Effector CD4-positive, alpha-beta T cell (primary cell): ENCODE measurements around the gene S100PBP.
"Not testable (repeated sequence)": the region's sequence is repeated elsewhere in the genome, so short reads cannot be mapped to it uniquely, and the experiment has no call there.

Source experiments
- DNase-seq: peaks from one replicate; pipeline ENCODE4 v3.0.0-alpha.2; 2020

The S100PBP gene

GRCh38 chr1:32786856-32787255 is 30.6 kb upstream of the S100PBP start:
- DNase-seq = no peak

DNA sequence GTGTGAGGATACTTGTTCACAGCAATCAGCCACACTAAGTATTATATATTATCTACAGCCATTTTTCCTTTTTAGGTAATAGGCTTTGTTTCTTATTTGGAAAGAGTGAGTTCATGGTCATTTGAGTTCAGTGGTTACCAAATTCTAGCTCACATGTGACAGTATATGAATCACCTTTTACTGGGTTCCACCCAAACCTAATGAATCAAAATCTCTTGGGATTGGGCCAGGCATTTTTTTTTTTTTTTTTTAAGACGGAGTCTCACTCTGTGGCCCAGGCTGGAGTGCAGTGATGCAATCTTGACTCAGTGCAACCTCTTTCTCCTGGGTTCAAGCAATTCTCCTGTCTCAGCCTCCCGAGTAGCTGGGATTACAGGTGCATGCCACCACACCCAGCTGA is 28.1 kb upstream of the S100PBP start:
- not testable (repeated sequence) for DNase-seq

- DNase-seq = no peak
Measured at GRCh38 chr1:32791881-32792280, 25.6 kb upstream of the S100PBP start.

GRCh38 chr1:32795763-32796162 is 21.7 kb upstream of the S100PBP start:
- not testable (repeated sequence) for DNase-seq

DNA sequence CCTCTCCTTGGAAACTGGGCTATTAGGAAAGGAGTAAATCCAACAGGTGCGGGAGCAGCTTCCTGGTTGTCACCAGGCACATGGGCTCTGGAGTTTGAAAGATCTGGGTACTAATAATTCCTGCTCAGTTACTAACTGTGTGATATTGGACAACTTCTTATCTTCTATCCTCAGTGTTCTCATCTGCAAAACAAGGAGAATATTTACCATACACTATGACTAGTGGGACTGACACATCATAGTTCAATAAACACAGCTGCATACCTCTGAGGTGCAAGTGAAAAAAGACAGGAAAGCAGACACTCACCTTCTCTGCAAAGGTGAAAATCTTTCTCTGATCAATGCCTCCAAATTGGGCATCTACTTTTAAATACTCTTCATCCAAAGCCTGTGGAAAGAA is 20.0 kb upstream of the S100PBP start:
- DNase-seq = no peak

DNA sequence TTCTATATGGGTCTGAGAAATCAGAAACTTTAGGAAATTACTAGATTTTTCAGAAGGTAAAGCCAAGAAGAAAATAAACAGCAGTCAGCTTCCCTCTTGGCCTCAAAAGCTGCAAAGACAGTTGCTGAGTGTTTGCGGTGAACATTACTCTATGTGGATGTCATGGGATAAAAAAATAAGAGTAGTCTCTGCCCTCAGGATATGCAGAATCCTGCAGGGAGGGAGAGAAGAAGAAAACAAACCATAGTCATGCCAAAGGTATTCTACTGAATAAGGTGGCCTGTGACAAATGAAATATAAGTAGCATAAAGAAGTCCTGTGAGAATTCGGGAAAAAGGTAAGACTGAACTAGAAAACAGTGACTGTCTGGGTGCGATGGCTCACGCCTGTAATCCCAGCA is 19.3 kb upstream of the S100PBP start:
- DNase-seq = no peak

- DNase-seq = peak; percentile 12
Measured at GRCh38 chr1:32798679-32799416, 18.6 kb upstream of the S100PBP start.

DNA sequence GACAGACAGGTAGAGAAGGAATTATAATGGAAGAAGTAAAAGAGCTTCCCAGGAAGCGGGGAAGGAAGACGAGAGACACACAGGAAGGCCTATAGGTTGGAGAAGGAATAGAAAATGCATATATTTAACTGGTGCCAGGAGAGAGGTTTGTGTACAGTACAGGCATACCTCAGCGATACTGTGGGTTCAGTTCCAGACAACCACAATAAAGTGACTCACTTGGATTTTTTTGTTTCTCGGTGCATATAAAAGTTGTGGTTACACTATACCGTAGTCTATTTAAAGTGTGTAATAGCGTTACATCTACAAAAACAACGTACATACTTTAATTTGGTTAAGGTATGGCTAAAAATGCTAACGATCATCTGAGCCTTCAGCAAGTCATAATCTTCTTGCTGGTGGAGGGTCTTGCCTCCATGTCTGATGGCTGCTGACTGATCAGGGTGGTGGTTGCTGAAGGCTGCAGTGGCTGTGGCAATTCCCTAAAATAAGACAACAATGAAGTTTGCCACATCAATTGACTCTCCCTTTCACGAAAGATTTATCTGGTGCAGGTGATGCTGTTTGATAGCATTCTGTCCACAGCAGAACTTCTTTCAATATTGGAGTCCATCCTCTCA is 16.2 kb upstream of the S100PBP start:
- peak; percentile 25 for DNase-seq

GRCh38 chr1:32804460-32804859 is 13.0 kb upstream of the S100PBP start:
- not testable (repeated sequence) for DNase-seq

- no peak for DNase-seq
Measured at GRCh38 chr1:32806290-32806689, 11.2 kb upstream of the S100PBP start.

GRCh38 chr1:32806910-32807523 is 10.4 kb upstream of the S100PBP start:
- no peak for DNase-seq

- DNase-seq = no peak
Measured at GRCh38 chr1:32808580-32808979, 8.9 kb upstream of the S100PBP start.

DNA sequence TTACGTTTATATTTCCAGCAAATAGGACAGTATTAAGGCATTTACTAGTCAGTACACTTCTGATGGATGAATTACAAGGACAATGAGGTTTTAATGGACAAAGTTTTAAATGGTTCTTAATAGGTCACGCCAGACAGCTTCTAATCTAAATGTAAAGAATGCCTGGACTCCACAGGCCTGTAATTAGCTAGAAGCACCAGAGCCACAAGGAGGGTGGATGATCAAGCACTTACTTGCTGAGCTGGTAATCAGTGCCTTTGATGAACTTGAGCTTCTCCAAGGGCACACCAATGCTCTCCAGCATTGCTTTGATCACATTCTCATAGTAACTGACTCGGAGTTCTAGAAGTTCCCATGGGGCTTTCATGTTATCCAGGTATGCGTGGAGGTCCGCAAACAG is 7.1 kb upstream of the S100PBP start:
- DNase-seq = no peak

DNA sequence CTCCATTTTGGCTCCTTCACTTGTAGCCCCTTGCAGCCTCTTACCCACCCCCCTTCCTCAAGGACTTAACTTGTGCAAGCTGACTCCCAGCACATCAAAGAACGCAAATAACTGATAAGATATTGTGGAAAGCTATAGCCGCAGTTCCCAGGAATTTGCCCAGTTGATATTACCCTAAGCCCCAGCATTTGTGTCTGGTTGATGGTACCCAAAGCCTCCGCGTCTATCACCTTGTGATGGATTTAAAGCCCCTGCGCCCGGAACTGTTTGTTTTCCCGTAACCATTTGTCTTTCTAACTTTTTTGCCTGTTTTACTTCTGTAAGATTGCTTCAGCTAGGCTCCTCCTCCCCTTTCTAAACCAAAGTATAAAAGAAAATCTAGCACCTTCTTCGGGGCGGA is 6.2 kb upstream of the S100PBP start:
- DNase-seq = no peak

- no peak for DNase-seq
Measured at GRCh38 chr1:32811917-32812316, 5.5 kb upstream of the S100PBP start.

DNA sequence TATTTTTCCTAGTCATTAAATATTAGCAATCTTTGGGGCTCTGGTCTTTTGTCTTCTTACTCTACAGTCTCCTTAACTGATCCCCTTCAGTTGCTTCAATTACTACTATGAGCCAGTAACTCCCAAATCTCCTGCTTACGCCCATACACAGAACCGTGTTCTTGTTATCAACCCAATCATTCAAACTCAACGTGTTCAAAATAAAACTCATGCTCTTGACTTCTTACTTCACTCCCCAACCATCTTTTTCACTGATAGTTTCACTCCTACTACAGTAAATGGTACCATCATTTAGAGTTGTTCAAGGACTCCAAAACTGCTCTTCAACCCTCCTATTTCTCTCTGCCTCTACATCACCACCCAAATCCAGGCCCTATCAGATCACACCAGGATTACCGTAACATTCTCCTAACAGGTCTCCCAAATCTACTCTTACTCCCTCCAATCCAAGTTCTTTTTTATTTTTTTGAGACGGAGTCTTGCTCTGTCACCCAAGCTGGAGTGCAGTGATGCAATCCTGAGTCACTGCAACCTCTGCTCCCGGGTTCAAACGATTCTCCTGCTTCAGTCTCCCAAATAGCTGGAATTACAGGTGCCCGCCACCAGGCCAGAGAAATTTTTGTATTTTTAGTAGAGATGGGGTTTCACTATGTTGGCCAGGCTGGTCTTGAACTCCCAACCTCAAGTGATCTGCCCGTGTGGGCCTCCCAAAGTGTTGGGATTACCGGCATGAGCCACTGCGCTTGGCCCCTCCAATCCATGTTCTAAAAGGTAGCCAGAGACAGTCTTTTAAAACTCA is 3.3 kb upstream of the S100PBP start:
- no peak for DNase-seq

DNA sequence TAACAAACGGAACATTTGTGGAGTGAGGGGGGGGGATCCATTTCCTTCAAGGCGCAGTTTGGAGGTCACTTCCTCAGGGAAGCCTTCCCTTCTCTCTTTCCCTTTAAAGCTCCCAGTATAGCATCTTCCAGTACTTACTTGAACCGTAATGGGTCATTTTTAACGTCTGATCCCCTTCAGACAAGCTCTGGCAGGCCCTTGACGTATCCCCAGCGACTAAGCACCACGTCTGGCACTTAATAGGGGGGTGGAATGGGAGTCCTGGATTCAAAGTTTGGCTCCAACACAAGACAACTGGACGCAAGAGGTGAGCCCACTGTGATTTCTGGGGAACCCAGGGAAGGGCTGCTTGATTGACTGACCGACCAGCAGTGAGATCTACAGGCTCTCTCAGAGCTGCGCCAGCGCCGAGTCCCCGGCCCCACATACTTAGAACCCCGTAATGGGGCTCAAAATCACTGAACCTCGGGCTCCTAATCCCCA is 736 bp upstream of the S100PBP start:
- peak; percentile 3 for DNase-seq

DNA sequence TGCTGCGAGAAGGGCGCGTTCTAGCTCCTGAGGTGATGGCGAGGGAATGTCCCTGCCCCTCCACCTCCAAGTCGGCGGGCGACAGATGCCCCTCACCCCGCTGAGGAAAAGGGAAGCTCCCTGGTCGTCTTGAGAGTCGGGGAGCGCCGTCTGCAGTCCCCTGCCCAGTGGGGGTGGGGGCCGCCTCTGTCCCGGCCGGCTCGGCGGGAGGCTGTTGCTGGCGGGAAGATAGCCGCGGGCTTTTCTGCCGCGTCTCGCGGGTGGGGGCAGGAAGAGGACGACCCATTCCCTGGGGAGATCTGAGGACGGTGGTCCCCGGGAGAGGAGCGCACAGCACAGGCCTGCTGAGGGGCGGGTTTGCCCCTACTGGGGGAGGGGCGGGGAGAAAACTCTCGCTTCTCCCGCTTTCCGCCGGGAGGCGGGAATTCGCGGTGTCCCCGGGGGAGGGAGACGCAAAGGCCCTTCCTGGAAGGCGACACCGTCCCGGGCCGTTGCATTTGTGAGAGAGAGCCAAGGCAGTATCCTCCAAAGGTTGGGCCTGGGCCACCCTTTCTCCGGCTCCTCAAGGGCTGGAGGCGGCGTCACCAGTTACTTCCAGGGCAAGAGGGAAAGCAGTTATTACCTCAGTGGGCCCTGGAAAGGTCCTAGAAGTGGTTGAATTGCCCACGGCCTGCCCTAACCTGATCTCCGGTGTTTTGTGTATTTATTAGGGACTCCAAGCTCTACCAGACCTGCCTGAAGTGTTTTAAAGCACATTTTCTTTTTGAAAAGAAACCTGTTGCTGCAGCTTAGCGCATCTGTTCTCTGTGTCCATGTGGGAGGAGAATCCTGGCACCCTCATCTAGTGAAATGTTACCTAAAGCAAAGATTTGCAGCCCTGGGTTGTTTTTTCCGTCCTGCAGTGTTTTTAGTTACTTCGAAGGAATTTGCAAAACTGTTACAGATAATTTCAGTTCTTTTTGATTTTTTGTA is 648 bp downstream of the S100PBP start:
- no peak for DNase-seq

DNA sequence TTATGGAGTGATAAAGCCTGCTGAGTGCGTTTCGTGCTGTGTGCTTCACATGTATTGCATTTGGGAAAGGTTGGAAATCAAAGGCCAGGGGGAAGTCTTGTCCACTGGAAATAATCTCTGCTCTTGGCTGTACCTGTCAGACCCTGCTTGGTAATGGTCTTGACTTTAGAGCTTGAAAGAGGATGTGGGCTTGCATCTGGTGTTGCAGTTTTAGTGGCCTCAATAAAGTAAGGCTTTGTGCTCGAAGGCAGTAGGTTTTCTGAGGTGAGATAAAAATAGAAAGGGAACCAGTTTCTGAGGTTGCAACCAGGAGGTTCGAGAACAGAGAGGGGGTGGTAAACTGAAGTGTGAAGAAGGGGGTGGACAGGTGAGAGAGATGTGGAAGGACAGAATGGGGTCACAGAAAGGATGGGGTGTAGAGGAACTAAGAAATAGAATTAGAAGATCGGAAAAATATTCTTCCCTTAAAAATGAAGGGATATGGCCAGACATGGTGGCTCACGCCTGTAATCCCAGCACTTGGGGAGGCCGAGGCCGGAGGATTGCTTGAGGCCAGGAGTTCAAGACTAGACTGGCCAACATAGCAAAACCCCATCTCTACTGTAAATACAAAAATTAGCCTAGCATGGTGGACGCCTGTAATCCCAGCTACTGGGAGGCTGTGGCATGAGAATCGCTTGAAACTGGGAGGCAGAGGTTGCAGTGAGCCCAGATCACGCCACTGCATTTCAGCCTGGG is 1.5 kb downstream of the S100PBP start:
- DNase-seq = no peak

- no peak for DNase-seq
Measured at GRCh38 chr1:32825181-32825580, 7.7 kb downstream of the S100PBP start.

DNA sequence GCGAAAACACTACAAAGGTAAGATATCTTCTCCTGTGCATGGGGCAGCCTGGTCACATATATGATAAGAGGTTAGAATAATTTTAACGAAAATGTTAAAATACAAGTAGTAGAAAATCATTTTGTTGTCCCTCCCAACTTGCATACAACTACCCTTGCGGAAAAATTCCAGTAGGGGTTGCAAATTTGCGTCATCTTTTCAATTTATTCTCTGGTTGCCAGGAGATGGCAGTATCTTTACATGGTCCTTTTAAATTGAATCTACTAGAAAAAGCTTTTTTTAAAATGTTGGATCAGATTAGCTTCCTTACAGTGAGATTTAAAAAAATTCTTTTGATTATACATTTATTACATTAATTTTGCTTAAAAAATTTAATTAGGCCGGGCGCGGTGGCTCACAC is 10.9 kb downstream of the S100PBP start:
- no peak for DNase-seq
